Stimulated activated CD4-positive, alpha-beta T cell treated with anti-CD3 and anti-CD28 coated beads, TNF-alpha, amount 100 ng/mL, for 1 hour (primary cell): ENCODE measurements around the gene NDOR1.

Source experiments
- DNase-seq, 3 donors: peaks; one replicate each; pipeline ENCODE4 v3.0.0-alpha.2; 2020; ENCODE audit warnings: low read depth in 3 of 3, low spot score in 1 of 3

NDOR1 gene

DNA sequence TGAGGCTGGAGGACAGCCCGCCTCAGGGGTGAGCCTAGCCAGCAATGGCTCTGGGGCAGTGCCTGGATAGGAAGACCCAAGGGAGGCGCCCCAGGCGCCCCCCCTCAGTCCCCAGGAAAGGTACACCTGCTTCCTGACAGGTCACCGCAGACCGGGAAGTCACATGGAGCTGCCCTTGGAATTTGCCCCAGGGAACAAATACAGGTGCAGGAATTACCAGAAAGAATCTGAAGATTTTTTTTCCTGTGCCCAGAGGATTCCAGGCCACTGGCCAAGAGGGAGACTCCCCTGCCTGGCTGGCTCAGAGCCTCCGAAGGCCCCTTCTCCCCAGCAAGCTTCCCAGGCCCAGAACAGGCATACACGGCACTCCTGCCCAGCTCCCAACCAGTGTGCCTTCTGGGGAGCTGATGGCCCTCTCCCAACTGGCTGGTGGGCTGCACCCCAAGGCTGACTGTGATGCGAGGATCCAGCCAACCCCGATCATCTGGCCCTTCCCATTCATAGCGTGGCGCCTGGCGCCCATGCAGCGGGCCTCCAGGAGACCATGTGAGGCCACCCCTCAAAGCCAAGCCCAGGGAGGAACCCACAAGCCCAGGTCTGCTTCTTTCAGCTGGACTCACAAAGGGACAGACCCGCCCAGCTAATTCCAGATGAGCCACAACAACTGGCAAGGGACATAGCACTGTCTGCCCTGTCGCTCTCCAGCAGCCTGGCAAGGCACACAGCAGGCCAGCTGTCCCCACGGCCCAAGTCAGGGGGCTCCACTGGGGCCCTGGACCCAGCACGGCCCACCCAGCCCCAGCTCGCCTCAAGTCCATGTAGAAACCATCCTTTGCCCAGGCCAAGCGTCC lies 7.2 kb upstream of the NDOR1 start:
- no peak for DNase-seq

DNA sequence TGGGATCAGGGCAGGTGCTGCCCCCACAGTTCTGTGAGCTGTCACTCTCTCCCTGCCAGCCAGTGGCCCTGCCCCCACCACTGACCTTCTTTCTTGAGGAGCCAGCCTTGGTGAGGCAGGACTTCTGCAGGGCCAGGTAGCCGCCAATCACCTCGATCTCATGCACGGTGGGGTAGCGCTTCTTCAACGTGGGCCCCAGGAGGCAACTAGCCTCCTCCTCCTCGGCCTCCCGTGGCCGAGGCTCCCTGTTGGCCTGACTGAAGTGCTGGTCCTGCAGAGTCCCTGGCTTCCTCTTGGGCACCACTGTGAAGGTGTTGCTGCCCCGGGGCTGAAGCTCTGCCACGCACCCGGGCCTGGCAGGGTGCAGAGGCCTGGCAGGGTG lies 6.6 kb upstream of the NDOR1 start:
- DNase-seq, result no peak

DNA sequence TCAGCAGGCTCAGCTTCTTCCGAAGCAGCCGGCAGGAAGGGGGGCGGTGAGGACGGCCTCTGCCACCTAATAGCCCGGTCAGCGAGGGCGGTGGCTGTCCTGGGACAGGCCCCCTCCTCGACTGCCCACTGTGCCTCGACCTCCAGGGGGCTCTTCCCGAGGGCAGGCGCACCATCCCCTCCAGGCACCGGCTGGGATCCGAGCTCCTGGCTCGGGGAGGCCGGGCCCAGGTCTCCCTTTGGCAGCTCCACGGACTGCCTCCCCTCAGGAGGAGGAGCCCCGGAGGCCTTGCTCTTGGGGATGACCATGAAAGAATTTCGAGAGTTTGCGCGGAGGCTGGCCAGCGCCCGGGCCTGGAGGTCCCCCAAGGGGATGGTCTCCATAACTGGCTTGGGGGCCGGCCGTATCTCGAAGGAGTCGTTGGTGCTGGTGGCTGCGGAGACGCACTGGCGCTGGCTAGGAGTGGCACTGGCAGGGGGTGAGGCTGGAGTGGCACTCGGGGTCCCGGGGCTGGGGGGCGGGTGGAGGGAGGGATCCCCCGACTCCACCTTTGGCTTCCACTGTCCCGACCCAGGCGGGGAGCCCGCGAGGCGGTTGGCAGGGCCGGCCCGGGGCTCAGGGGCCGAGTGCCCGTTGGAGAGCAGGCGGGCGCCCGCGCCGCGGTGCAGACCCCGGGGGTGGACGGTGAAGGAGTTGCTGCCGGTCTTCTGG lies 5.9 kb upstream of the NDOR1 start:
- no peak for DNase-seq

DNA sequence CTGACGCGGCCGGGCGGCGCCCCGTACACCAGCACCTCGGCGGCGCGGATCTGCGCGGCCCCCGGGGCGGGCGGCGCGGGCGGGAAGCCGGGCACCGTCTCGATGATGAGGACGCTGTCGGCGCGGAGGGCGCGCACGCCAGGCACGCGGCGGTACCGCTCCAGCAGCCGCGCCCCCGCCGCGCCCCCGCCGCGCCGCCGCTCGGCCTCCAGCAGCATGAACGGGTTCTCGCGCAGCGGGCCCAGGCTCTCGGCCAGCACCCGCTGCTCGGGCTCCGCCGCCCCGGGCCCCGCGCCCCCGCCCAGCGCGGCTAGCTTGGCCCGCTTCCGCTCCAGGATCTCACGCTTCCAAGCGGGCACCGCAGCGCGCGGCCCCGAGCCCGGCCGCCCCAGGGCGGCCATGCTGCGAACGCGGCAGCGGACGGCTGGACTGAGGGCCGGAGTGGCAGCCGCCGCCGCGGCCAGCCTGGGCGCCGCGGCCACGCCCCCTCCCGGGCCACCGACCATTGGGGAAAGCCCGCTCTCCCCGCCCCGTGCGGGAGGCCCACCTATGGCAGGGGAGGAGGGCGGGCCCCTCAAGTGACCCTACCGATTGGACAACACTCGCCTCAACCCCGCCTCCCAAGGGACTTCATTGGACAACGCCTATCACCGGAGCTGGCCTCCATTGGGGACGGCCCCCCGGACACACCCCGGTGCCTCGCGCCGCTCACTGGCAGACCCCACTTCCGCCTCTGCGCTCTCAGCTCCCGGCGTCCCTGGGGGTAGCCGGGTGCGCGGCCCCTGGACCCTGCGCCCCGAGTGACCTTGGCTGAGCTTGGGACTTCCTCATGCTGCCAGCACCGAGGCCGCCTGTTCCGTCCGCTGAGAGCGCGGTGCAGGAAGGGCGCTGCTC lies 4.9 kb upstream of the NDOR1 start, which contains the start of gene TPRN:
Gene TPRN (minus strand): TSS at position 431 of the 894 bp plus-strand sequence. CDS start 30 bp downstream, at position 401.
- peak; percentile 92 to 97 (median 93) for DNase-seq

DNA sequence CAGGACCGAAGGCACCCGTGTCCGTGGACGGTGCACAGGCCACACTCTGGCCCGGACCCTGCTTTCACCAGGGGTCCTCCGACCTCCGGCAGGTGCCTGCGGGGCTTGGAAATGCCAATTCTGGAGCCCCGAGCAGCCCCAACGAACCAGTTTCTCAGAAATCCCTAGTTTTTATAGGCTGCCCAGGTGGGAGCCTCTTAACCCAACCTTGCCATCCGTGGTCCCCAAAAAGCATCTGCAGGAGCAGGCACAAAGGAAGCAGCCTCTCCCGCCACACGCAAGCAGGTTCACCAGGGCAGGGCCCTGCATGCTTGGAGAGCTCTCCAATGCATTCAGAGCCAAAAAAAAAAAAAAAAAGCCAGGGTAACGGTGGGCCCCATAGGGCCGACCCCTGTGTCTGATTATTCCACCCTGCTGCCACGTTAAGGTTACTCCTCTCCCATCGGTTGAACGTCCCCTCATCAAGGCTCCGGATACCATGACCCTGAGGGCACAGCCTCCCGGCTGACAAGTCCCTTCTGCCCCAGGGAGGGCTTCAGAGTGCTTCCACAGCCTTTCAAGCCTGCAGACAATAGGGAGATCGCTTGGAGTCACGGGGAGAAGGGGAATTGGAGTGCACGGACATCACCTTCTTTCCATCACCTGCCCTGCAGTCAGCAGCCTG lies 4.2 kb upstream of the NDOR1 start:
- no peak for DNase-seq

DNA sequence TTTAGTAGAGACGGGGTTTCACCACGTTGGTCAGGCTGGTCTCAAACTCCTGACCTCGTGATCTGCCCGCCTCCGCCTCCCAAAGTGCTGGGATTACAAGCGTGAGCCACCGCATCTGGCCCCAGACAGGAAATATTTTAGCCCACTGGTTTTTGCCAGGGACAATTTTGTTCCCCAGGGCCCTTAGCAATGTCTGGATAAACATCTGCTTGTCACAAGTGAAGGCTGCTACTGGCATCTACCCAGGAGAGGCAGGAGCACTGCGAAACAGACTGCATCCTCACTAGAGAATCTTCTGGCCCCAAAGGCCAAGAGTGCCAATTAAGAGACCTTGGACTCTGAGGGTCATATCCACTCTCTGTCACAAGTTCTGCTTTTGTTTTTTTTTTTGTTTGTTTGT lies 2.5 kb upstream of the NDOR1 start:
- DNase-seq, result no peak

DNA sequence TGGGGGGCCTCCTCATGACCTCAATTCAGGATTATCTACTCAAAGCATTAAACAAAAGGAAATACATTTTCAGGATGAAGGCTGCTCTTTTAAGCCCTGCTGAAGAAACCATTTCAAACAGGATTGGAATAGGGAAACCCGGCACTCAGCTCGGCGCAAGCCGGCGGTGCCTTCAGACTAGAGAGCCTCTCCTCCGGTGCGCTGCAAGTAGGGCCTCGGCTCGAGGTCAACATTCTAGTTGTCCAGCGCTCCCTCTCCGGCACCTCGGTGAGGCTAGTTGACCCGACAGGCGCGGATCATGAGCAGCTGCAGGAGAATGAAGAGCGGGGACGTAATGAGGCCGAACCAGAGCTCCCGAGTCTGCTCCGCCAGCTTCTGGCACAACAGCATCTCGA lies 772 bp upstream of the NDOR1 start:
- no peak for DNase-seq

DNA sequence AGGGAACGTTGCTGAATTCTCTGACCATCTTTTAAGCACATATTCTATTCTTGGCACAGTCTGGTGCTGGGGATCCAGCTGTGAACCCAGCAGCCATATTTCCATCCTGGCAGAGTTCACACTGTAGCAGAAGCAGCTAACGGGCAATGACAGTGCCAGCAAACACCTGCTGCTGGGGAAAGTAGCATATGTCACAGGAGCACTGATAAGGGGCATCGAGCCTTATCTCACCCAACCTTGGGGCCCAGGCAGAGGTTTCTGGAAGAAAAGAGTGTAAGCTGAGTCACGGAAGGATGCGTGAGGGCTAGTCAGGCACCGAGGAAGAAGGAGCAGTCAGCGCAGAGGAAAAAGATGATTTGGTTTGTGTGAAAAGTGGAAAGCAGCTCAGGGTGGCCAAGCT lies 1.1 kb downstream of the NDOR1 start:
- DNase-seq, result no peak

DNA sequence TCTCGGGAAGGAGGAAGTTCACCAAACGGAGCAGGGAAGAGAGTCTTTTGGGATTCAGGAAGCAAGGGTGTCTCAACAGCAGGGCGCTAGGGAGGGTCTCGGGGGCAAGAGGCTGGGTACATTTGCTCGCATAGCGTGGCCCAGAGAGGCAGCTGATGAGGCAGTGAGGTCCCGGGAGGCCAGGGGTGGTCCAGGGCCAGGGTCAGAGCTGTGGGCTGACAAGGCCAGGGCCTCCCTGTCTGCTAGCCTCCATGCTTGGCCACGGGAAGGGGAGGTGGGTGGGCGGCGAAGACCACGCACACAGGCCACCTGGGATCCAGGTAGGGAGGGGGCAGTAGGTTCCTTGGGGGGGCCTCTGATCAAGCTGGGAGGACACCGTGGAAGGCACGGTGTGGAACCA lies 6.0 kb downstream of the NDOR1 start:
- DNase-seq, result no peak

DNA sequence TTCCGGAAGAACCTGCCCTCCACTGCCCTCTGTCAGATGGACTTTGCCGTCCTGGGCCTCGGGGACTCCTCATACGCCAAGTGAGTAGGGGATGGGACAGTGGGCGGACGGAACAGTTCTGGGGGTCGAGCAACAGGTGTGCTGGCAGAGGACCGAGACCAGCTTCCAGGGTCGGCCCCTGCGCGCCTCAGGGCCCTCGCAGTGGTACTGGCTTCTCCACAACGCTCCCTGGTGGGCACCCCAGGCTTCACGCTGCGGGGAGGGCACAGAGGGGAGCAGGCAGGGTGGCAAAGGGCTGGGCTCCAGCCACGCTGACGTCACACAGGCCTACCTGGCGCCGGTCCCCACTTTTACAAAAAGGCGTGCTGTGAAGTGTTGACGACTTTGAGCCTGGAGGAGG lies 7.0 kb downstream of the NDOR1 start:
- no peak for DNase-seq

DNA sequence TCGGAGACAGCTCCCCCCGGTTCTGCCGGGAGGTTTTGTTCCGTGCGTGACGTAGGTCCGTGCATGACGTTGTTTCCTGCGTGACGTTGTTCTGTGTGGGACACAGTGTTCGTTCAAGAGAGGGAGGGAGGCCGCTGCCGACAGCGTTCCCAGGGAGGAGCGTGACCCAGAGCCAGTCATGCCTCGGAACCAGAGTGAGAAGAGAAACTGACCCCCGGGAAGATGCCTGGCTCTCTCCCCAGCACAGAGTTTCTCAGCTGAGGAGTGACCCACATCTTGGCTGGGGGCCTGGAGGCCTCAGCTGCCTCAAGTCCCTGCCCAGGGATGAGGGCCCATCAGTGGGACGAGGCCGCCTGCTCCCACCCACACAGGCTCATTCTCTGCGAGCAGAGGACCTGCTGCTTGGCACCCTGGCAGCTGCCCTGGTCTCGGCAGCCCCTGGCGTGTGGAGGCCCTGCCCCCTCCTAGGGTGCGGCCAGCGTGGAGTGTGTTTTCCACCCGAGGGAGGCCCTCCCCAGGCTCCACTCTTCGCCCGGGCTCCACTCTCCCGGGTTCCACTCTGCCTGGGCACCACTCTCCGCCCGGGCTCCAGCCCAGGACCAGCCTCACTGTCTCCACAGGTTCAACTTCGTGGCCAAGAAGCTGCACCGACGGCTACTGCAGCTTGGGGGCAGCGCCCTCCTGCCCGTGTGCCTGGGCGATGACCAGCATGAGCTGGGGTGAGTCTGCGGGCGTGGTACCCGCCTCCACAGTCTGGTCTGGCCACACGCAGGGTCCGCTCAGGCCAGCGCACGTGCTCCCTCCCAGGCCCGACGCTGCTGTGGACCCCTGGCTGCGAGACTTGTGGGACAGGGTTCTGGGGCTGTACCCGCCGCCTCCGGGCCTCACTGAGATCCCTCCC lies 7.9 kb downstream of the NDOR1 start:
- no peak for DNase-seq

DNA sequence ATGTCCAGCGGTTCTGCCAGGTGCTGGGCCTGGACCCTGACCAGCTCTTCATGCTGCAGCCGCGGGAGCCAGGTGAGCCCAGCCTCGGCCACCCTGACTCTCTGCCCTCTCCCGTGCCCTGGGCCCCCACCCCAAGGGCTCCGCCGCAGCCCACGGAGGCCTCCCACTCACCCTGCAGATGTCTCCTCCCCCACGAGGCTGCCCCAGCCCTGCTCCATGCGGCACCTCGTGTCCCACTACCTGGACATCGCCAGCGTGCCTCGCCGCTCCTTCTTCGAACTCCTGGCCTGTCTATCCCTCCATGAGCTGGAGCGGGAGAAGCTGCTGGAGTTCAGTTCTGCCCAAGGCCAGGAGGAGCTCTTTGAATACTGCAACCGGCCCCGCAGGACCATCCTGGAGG lies 9.1 kb downstream of the NDOR1 start:
- DNase-seq, result no peak

DNA sequence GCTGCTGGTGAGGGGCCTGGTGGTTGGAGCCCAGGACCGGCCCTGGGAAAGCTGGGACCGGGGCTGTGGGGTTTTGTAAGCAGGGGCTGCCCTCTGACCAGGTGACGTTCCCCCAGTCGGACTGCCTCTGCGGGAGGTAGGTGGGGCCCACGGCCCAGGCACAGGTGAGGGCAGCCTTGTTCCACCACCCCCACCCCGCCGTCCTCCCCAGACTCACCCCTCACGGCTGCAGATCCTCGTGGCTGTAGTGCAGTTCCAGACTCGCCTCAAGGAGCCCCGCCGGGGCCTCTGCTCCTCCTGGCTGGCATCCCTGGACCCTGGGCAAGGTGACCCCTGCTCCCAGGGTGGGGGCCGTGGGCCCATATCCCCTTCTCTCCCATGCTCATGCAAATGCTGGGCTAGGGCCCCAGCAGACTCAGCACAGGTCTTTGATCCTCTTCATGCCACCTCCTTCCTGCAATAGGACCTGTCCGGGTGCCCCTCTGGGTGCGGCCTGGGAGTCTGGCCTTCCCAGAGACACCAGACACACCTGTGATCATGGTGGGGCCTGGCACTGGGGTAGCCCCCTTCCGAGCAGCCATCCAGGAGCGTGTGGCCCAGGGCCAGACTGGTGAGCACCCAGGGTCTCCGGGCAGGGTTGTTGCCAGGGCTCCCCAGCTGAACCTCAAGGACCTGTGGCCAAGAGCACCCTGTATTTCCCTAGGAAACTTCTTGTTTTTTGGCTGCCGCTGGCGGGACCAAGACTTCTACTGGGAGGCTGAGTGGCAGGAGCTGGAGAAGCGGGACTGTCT lies 9.9 kb downstream of the NDOR1 start:
- DNase-seq, result no peak

DNA sequence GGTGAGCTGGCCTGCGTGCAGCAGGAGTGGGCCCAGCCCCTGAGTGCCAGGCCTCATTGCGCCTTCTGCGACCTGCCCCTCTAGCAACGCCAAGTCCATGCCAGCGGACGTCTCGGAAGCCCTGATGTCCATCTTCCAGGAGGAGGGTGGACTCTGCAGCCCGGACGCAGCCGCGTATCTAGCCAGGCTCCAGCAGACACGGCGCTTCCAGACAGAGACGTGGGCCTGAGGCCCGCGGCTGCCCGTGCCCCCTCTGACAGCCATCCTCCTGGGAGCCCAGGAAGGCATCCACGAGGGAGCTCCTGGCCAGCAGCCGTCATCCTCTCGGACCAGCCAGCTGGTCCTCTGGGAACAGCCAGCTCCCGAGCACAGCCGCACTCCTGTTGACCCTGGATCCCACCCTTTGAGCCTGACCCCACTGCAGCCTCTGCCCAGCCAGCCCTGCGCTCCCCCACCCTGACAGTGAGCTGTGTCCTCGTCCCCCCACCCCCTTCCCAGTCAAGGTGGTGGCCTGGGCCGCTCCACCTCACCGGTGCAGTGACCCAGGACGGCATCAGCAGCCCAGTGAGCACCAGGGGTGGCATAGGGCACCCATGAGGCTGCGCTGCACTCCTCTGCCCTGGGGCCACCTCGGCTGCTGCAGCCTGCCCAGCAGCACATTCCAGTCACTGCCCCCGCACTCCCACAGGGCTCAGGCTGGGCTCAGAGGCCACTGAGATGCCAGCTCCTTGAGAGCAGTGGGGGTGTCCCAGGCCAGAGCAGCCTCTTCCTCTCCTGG lies 10.9 kb downstream of the NDOR1 start:
- DNase-seq, result no peak

DNA sequence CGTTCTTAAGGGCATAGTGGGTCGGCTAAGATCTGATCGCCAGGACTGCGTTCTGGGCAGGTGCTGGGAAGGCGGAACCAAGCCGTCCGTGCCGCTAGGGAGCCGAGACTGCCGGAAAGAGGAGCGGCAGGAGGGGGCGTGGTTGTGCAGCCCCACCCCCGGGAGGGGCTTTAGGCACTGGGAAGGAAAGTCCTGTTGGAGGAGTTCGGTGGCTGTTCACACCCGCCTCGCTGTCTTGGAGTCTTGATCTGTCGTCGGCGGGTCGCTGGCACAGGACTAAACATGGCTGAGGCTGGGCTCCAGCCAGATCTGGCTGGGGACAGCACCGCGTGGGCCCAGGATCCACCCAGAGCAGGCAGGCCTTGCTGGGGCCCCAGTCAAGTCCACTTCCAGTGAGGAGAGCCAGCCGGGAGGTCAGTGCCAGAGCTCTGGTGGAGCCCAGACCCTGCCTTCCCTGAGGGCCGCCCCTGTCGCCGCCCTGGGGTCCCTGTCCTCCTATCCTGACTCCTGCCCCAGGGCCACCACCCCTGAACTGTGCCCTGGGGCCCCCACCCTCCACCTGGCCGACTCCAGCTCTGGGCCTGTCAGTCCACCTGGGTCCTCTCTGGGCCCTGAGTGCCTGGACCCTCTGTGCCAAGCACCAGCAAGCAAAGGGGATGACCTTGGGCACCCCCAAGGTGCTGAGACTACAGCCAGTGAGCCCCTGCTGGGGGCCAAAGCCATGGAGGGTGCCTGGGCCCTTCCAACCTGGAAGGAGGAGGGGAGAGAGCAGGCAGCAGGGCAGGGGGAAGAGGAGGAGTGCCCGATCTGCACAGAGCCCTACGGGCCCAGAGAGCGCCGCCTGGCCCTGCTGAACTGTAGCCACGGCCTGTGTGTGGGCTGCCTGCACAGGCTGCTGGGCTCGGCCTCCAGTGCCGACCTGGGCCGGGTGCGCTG lies 12.0 kb downstream of the NDOR1 start:
- no peak for DNase-seq

DNA sequence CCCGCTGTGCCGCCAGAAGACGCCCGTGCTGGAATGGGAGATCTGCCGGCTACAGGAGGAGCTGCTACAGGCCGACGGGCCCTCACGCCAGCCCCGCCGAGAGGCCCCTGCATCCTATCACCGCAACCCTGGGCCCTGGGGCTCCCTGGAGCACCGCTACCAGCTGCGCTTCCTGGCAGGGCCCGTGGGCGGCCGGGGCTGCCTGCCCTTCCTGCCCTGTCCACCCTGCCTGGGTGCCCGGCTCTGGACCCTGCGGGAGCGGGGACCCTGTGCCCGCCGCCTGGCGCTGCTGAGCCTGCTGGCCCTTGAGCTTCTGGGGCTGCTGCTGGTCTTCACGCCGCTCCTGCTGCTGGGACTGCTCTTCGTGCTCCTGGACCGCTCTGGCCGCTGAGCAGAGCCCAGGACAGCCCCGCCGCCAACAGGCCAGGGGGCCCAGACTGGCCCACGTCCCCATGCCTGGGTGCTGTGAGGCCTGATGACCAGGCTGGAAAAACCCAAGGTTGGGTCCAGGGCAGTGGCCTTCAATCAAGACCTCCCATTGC lies 12.8 kb downstream of the NDOR1 start:
- DNase-seq, result no peak

DNA sequence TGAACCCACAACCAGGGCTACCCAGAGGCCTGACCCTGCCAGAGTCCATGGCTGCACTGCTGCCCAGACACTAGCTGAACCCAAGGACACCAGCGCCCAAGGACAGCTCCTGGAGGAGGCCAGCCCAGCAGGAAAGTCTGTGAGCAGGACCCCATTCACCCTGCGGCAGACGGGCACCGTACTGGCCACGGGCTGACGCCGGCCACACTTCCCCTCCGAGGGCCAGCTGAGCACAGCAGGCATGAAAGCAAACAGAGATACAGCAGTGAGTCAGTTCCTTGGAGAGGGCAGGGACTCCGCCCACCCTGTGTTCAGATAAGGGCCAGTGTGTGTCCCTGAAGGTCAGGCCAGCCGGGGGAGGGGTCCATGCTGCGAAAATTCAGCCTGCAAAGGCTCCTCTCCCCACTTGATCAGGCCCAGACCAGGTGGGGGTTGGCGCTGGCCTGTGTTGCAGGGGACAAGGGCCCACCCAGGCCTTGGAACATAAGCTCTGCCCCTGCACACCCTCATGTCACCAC lies 13.3 kb downstream of the NDOR1 start:
- no peak for DNase-seq
